Panc1 (cell line): ENCODE results near the gene TMEM163. TPM values are rescaled to one million over a fixed set of nuclear protein-coding genes. Genes with fewer than 3 reads are reported as not detected.

Experiments
- ATAC-seq: fragments of 200-7000 bp; cut with Tn5 transposase; 2 replicates; pipeline ENCODE4 v1.9.1; 2020; ENCODE audit warnings: mild to moderate bottlenecking, moderate library complexity
- BruUV-seq: library from RNA; stranded (reverse); fragments of 400-500 nt; replicated peaks from 2 replicates; lab custom pipeline; 2021; lab: Mats Ljungman, UMichigan
- CTCF ChIA-PET: fragments of 300-600 bp; sonication (Branson Sonifier 250); formaldehyde crosslinking; loops from one replicate; lab custom pipeline; 2022; ENCODE audit warnings: antibody characterized with exemption; lab: Charles Lee
- POLR2A ChIA-PET: fragments of 300-600 bp; sonication (Branson Sonifier 250); formaldehyde crosslinking; loops from one replicate; lab custom pipeline; 2022; ENCODE audit warnings: antibody characterized with exemption; lab: Charles Lee
- DNase-seq: peaks from one replicate; pipeline ENCODE4 v3.0.0-alpha.2; 2010; ENCODE audit warnings: low read depth, low spot score
- H3K27ac ChIP-seq: 2 replicates; pipeline ENCODE4 v1.5.1; 2011; ENCODE audit warnings: mild to moderate bottlenecking, low read length, inconsistent platforms
- H3K27me3 ChIP-seq: fragments of 200-500 bp; sonication (Bioruptor generic); 2 replicates; pipeline ENCODE4 v1.6.0; 2014; ENCODE audit warnings: low read length, inconsistent platforms; ENCODE audit not compliant: control insufficient read depth, insufficient read depth
- H3K36me3 ChIP-seq: fragments of 200-500 bp; sonication (Bioruptor generic); 2 replicates; pipeline ENCODE4 v1.5.1; 2014; ENCODE audit warnings: inconsistent platforms, mild to moderate bottlenecking, low read length, moderate library complexity; ENCODE audit not compliant: control insufficient read depth, insufficient read depth
- H3K4me1 ChIP-seq: 2 replicates; pipeline ENCODE4 v1.5.1; 2011; ENCODE audit warnings: inconsistent platforms, mild to moderate bottlenecking, low read length, moderate library complexity; ENCODE audit not compliant: control insufficient read depth, insufficient read depth
- H3K4me3 ChIP-seq, 2 experiments: 2 replicates each; pipeline ENCODE4 v1.5.1; 2011 to 2012; ENCODE audit warnings: low read depth in 2 of 2, low read length in 2 of 2, mild to moderate bottlenecking in 2 of 2, inconsistent platforms in 1 of 2, moderate library complexity in 1 of 2
- H3K9me3 ChIP-seq: fragments of 200-500 bp; sonication (Bioruptor generic); 2 replicates; pipeline ENCODE4 v1.5.1; 2014; ENCODE audit warnings: low read depth, mild to moderate bottlenecking, inconsistent platforms, low read length, moderate library complexity; ENCODE audit not compliant: control insufficient read depth, insufficient read depth
- CTCF ChIP-seq: fragments of 450-650 bp; IDR thresholded peaks from 2 replicates; pipeline ENCODE4 v1.5.1; 2017; ENCODE audit warnings: mild to moderate bottlenecking
- POLR2AphosphoS5 ChIP-seq: IDR thresholded peaks from 2 replicates; pipeline ENCODE4 v1.6.1; 2012; ENCODE audit warnings: mild to moderate bottlenecking, low read depth, low read length, moderate library complexity
- SIN3A ChIP-seq: IDR thresholded peaks from 2 replicates; pipeline ENCODE4 v1.6.1; 2012; ENCODE audit warnings: low read depth, mild to moderate bottlenecking, low read length, moderate library complexity, borderline replicate concordance; ENCODE audit not compliant: insufficient read depth
- TCF7L2 ChIP-seq: IDR thresholded peaks from 2 replicates; pipeline ENCODE4 v1.6.1; 2011; ENCODE audit warnings: mild to moderate bottlenecking, low read depth, low read length, inconsistent platforms
- in situ Hi-C: cut with HindIII; loops from 2 replicates; pipeline ENCODE4 v1.10.0; 2016; ENCODE audit warnings: low sequenced_read_pairs, low pct_unique_long_range_greater_than_20kb
- intact Hi-C: fragments of 100-400 bp; cut with micrococcal nuclease; formaldehyde crosslinking; loops from one replicate; pipeline ENCODE4 v1.10.0; 2022; ENCODE audit not compliant: unreplicated experiment
- total RNA-seq: library from RNA; stranded (reverse); gene quantifications from one replicate; pipeline ENCODE4 v1.2.1, GENCODE V29; 2021; ENCODE audit not compliant: unreplicated experiment
- TF ChIP-seq, protein P1 (sequence below), 2 experiments: IDR thresholded peaks; 2 replicates each; pipeline ENCODE4 v1.6.1; 2011 to 2012; ENCODE audit warnings: low read depth in 2 of 2, control low read depth in 1 of 2, low read length in 1 of 2, mild to moderate bottlenecking in 1 of 2, moderate library complexity in 1 of 2; ENCODE audit not compliant: insufficient read depth in 1 of 2

TMEM163 gene
- total RNA-seq, 1 experiment from 2014 or later = not detected

DNA sequence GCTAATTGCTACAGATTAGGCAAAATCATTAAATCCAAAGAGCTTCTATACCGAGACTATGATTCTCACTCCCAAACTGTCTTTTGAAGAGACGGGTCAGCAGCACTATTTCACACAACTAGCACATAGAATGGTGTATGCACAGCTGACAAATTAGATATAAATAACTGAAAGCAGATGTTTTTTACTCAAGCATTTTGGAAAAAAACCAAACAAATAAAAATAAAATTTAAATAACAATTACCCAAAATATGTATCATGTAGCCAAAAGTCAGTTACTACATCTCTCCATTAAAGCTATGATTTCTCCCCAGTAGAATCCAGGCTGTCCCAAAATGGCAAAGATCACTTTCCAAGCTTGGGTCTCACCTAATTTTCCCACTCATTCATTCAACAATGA, 107.9 kb downstream of the TMEM163 start:
- Histone ChIP-seq H3K4me1 (no peaks in the 10 kb centered on the region), H3K27me3 (no peaks in the 10 kb centered on the region; the same call in 1 of the 2 replicates), H3K27ac (no peak overlapping the region), H3K36me3 (no peaks in the 10 kb centered on the region), H3K4me3 (no peak overlapping the region), H3K9me3 (no peaks in the 10 kb centered on the region)
- ChIA-PET POLR2A (no interaction called here), CTCF (no interaction called here)
- intact Hi-C loops = no loop called here
- DNase-seq = no peak
- in situ Hi-C loops = no loop called here
- BruUV-seq = no TSS peak
- TF ChIP-seq SIN3A = no peak
- no peak for TF ChIP-seq TCF7L2
- no peak for ATAC-seq

GRCh38 chr2:134609924-134610513, 108.8 kb downstream of the TMEM163 start:
- CTCF ChIA-PET = interaction anchor here (0.5 kb wide), 1 partner anchor 310 kb away, joined by 3 read pairs; no protein-coding TSS in a partner anchor
- no peak overlapping the region for H3K27ac ChIP-seq
- TF ChIP-seq SIN3A (no peak), CTCF (no peak), TCF7L2 (no peak), POLR2AphosphoS5 (no peak)
- TF ChIP-seq, protein P1, sequence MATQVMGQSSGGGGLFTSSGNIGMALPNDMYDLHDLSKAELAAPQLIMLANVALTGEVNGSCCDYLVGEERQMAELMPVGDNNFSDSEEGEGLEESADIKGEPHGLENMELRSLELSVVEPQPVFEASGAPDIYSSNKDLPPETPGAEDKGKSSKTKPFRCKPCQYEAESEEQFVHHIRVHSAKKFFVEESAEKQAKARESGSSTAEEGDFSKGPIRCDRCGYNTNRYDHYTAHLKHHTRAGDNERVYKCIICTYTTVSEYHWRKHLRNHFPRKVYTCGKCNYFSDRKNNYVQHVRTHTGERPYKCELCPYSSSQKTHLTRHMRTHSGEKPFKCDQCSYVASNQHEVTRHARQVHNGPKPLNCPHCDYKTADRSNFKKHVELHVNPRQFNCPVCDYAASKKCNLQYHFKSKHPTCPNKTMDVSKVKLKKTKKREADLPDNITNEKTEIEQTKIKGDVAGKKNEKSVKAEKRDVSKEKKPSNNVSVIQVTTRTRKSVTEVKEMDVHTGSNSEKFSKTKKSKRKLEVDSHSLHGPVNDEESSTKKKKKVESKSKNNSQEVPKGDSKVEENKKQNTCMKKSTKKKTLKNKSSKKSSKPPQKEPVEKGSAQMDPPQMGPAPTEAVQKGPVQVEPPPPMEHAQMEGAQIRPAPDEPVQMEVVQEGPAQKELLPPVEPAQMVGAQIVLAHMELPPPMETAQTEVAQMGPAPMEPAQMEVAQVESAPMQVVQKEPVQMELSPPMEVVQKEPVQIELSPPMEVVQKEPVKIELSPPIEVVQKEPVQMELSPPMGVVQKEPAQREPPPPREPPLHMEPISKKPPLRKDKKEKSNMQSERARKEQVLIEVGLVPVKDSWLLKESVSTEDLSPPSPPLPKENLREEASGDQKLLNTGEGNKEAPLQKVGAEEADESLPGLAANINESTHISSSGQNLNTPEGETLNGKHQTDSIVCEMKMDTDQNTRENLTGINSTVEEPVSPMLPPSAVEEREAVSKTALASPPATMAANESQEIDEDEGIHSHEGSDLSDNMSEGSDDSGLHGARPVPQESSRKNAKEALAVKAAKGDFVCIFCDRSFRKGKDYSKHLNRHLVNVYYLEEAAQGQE (IDR thresholded peaks at IDR 0.05; ENCODE audit: insufficient read depth in 1 of 2, low read depth in 2 of 2, low read length in 1 of 2) = no peak
- in situ Hi-C loops = no loop called here
- no peaks in the 10 kb centered on the region for H3K4me1 ChIP-seq
- intact Hi-C loops = no loop called here
- H3K36me3 ChIP-seq = no peaks in the 10 kb centered on the region
- DNase-seq = no peak
- BruUV-seq = no TSS peak
- no peak overlapping the region for H3K4me3 ChIP-seq
- POLR2A ChIA-PET = no interaction called here
- H3K9me3 ChIP-seq = no peaks in the 10 kb centered on the region
- H3K27me3 ChIP-seq = no peaks in the 10 kb centered on the region; the same call in 1 of the 2 replicates
- peak; percentile 53 for ATAC-seq

DNA sequence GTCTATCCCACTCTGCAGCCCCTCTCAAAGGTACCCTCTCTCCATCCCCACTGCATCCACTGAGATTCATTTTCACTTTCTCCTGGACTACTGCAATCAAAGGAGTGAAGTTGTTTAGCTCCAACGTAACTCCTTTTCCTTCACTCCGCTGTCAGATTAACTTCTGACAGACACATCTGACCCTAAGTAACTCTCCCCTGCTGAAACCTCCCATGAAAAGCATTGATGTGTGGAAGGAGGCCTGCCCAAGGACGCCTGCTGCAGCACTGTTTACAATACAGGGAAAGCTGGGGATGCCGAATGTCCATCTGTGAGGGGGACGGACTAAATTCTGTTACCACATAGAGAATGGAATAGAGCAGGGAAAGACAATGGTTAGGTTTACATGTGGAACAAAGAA, 114.8 kb downstream of the TMEM163 start:
- H3K4me3 ChIP-seq = no peak overlapping the region
- TF ChIP-seq, protein P1 (IDR thresholded peaks at IDR 0.05; ENCODE audit: insufficient read depth in 1 of 2, low read depth in 2 of 2, low read length in 1 of 2) = no peak
- TF ChIP-seq POLR2AphosphoS5 (no peak), CTCF (no peak), TCF7L2 (no peak), SIN3A (no peak)
- CTCF ChIA-PET = no interaction called here
- peaks cover 2% of the 10 kb centered on the region; the same call in 1 of the 2 replicates for H3K27me3 ChIP-seq
- H3K9me3 ChIP-seq = no peaks in the 10 kb centered on the region
- no TSS peak for BruUV-seq
- ATAC-seq (no peak), DNase-seq (no peak)
- H3K36me3 ChIP-seq = no peaks in the 10 kb centered on the region
- H3K4me1 ChIP-seq = no peaks in the 10 kb centered on the region
- no peak overlapping the region for H3K27ac ChIP-seq
- in situ Hi-C loops = no loop called here
- POLR2A ChIA-PET = no interaction called here
- intact Hi-C loops = no loop called here
